KBM-7 (cell line): ENCODE data around the gene HRAS.
A peak's percentile ranks its signal among the peaks of the same experiment; 100 is the strongest.
"Not testable (repeated sequence)": the region's sequence is repeated elsewhere in the genome, so short reads cannot be mapped to it uniquely, and the experiment has no call there.

Experiments
- DNase-seq: peaks from one replicate; pipeline ENCODE4 v3.0.0-alpha.2; 2015
- in situ Hi-C: fragments of 300-500 bp; cut with MboI; formaldehyde crosslinking; loops from 2 replicates; pipeline ENCODE4 v1.14.3; 2020; ENCODE audit warnings: low sequenced_read_pairs, low pct_unique_long_range_greater_than_20kb, mixed read lengths

HRAS gene

DNA sequence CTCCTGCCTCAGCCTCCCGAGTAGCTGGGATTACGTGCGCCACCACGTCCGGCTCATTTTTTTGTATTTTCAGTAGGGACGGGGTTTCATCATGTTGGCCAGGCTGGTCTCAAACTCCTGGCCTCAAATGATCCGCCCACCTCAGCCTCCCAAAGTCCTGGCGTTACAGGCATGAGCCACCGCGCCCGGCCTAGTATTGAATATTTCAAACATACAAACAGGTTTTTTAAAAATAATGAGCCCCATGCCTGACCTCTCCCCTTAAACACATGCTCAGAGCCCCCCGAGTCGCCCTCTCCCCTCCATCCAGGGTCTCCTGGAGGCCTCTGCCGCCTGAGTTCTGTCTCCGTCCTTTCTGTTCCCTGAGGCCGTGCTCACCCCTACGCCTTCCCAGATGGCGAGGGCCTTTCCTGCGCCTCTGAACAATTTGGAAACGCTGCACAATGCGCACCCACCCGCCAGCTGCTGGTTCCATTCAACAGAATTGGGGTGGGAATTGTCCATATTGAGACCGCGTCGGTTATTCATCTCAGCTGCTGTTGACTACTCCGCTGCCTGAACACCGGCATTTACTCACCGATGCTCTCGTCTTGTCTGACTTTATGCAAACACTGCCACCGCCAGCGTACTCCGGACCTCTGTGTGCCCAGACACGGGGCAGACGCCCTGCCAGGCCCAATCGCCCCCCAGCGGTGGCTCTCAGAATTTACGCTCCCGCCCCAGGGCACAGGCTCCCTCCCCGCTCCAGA, 14.8 kb downstream of the HRAS start:
- in situ Hi-C loops: no loop called here
- DNase-seq: peak; percentile 34

DNA sequence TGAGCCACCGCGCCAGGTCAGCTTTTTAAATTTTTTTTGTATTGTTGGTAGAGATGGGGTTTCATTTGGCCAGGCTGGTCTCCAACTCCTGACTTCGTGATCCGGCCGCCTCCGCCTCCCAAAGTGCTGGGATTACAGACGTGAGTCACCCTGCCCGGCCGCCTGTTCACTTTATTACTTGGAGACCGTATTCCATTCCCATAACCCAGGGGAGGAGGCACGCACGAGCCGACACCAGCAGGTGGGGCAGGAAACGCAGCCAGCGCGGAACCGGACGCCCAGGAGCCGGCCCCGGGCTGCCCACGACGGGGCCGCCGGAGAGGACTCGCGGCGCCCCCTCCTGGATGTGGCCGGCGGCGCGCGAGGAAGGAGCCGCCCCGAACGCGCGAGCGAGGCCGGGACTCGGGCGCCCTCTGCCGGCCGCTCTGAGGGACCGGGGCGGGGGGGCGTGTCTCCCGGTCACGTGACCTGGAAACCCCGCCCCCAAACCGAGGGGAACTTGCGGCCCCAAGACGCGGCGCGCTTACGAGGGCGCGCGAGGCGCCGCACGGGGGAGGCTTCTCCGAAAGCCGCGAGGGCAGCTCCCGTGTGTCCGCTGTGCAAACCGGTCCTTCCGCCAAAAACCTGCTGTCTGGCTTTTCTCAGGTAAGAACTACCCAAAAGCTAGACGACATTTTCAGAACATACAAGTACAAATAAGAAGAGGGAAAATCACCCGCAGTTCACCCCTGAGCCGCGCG, 16.7 kb downstream of the HRAS start:
- DNase-seq: peak; percentile 97
- in situ Hi-C loops: no loop called here

DNA sequence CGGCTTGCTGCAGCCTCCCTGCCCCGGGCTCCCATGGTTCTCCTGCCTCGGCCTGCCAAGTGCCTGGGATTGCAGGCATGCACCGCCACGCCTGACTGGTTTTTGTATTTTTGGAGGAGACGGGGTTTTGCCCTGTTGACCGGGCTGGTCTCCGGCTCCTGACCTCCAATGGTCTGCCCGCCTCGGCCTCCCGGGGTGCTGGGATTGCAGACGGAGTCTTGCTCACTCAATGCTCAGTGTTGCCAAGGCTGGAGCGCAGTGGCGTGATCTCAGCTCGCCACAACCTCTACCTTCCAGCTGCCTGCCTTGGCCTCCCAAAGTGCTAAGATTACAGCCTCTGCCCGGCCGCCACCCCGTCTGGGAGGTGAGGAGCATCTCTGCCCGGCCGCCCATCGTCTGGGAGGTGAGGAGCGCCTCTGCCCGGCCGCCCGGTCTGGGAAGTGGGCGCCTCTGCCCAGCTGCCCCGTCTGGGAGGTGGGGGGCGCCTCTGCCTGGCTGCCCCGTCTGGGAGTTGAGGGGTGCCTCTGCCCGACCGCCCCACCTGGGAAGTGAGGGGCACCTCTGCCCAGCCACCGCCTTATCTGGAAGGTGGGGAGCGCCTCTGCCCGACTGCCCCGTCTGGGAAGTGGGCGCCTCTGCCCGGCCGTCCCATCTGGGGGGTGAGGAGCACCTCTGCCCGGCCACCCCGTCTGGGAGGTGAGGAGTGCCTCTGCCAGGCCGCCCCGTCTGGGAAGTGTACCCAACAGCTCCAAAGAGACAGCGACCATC, 18.3 kb downstream of the HRAS start:
- DNase-seq, in situ Hi-C loops: not testable (repeated sequence)

DNA sequence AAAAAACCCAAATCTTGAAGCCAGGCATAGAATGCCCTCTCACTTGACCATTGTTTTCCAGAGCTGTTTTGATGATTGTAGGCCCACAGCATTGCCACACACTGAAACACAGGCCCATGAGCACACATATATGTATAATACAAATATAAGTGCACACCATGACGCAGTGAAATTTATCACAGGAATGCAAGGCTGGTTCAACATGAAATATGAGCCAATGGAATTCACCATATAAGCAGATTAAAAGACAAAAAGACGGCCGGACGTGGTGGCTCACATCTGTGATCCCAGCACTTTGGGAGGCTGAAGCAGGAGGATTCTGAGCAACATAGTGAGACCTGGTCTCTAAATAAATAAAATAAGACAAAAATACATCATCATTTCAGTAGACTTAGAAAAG, 19.0 kb downstream of the HRAS start:
- DNase-seq: no peak
- in situ Hi-C loops: no loop called here

DNA sequence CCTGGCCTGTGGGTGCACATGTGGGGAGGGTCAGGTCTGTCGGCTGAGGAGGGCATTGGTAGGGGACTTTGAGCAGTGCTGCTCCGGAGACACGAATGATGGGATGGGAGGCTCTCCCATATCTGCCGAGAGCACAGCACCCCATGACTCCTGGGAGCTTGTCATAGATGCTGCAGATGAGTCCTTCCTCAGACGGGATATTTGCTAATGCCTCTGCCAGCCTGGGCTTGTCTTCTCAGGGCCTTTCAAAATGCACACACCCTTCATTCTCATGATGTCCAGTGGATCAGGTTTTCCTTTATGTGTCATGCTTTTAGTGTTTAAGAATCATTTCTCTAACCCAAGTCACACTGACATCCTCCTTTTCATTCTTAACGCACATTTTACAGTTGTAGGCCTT, 20.2 kb downstream of the HRAS start:
- in situ Hi-C loops: no loop called here
- no peak for DNase-seq

DNA sequence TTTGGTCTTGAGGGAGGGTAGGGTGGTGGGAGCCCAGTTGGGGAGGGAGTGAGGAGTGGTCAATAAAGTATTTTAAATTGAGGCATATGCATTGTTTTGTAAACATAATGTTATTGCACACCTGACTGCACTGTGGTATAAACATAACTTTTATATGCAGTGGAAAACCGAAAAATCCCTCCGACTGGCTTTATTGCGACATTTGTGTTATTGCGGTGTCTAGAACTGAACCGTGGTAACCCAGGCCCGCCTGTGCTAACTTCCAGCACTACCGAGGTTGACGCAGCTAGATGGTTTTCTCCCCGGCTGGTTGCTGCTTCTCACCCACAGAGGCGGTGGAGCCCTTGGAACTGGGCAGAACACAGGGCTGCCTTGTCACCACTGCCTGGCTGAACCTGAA, 20.8 kb downstream of the HRAS start:
- no peak for DNase-seq
- in situ Hi-C loops: no loop called here

DNA sequence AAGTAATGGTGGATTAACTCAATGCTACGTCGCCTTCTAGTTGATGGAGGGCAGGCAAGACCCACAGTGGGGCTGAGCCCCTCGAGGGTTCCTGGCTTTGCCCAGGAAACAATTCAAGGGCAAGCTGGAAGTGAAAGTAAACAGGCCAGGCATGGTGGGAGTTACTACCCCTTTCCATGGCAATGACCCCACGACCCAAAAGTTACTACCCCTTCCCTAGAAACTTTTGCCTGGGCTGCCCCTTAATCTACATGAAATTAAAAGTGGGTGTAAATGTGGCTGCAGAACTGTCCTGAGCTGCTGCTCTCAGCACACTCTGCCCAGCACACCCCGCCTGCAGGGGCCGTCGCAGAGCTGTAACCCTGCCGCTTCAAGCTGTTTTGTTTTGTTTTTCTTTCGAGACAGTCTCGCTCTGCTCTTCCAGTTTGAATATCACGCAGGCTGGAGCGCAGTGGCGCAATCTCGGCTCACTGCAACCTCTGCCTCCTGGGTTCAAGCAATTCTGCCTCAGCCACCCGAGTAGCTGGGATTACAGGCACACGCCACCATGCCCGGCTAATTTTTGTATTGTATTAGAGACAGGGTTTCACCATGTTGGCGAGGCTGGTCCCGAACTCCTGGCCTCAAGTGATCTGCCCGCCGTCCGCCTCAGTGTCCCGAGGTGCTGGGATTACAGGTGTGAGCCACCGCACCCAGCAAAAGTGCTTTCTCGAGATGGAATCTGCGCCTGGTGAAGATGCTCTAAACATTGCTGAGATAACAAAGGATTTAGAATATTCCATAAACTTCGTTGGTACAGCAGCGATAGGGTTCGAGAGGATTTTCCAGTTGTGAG, 22.4 kb downstream of the HRAS start:
- in situ Hi-C loops: no loop called here
- DNase-seq: no peak

DNA sequence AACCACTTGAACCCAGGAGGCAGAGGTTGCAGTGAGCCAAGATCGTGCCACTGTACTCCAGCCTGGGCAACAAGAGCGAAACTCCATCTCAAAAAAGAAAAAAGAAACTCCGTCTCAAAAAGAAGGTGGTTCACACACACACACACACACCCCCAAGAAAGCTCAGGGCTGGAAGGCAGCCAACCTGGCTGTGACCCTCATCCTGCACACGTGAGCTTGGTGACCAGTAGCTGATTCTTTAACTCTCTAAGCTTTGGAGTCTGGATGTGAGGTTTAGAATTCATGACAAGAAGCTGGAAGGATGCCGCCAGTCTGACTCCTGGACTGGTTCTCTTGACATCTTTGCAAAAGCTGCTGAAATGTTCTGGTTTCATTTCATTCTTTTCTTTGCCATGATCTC, 26.4 kb downstream of the HRAS start:
- no peak for DNase-seq
- in situ Hi-C loops: no loop called here

DNA sequence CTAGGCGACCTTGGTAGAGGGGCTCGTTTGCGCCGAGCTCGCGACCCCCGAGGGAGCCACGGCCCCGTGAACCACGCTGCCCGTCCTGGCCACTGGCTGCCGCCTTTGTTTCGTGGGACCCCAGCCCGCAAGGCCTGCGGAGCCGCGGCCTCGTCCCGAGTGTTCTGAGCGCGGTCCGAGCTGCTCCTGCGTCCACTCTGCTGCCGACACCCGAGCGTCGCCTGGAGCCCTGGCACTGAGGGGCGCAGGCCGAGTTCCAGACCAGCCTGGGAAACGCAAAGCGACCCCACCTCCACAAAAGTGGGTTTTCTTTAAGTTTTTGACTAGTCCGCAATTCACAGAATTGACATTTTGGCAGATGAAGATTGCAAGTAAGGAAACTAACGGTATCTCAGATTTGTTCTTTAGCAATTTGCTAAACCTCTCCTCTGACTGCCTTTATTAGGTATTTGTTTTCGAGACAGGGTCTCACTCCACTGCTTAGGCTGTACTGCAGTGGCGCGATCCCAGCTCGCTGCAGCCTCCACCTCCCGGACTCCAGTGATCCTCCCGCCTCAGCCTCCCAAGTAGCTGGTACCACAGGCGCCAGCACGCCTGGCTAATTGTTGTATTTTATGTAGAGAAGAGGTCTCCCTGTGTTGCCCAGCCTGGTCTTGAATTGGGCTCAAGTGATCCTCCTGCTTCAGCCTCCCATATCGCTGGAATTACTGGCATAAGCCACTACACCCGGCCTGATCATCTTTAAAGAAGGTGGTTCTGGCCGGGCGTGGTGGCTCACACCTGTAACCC, 27.5 kb downstream of the HRAS start:
- no peak for DNase-seq
- in situ Hi-C loops: no loop called here

DNA sequence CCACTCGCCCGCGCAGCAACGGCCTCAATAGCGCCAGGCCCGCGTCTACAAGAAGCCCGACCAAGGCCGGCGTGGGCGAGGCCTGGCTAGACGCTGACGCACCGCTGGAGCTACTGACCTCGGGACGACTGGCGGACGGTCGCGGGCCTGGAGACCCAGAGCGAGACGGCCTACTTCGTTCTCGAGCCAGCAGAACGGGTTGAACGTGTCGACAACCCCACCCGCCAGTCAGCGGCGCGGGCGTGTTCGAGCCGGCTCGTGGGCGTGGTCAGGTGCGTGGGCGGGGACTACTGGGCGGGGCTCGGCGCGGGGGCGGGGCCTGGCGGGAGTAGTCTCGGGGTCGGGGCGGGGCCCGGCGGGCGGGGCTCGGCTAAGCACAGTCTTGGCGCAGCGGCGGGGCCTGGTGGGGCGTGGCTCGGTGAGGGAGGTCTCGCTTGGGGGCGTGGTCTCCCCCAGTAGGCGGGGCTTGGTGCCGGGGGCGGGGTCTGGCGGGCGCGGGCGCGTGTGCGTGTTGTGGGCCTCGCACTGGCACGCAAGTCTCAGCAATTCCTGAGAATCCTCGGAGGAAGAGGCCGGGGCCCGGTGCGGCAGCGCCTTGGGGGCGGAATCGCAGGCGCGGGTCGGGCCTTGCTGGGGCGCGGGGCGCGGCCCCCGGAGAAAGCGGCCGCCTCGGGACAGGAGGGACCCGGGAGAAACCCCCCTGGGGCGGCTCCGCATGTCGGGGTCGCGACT, 28.2 kb downstream of the HRAS start, which contains the start of gene RNH1:
RNH1 (minus strand) TSS at position 248 of the 732 bp plus-strand sequence. CDS start 5,080 bp downstream, outside the sequence.
- in situ Hi-C loops: no loop called here
- DNase-seq: peak; percentile 75

DNA sequence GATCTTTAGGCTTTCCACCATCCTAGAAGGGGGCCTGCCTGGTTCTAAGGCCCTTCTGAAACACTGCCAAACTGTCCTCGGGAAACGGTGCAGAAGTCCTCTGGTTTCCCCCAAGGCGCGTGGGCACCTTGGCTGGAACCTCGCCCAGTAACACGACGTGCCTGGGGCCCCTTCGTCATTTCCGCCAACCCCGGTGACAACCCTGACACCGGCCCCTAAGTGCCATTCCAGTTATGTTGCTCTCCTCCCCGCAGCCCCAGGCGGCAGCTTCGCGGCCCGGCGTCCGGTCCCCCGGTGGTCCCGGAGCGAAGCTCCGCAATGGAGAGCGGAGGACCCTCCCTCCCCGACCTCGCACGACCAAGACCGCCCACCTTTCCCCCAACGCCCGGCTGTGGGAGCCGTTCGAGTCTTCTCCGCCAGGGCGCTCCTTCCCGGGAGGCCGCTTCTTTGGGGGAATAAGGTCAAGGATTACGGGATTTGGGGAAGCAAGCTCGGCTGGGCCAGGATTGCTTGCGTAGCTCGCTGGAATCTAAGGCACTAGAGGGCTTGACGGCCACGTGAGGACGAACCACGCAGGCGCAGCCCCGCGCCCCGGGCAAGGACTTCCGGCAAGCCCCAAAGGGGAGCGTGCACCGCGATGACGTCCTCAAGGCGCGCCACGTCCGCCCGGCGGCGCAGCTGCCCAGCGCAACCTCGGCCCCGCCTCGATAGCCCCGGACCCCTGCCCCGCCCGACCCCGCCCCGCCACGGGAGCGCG, 29.0 kb downstream of the HRAS start:
- in situ Hi-C loops: no loop called here
- peak; percentile 93 for DNase-seq

DNA sequence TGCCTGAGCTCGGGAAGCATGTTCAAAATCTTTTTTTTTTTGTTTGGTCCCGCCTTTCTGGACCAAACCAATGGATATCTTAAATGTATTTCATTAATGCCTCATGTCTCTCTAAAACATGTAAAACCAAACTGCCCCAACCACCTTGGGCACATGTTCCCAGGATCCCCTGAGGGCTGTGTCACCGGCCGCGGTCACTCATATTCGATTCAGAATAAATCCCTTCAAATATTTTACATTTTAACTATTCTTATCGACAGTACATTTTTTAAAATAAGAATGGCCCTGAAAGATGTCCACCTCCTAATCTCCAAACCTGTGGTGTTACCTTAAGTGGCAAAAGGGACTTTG, 30.4 kb downstream of the HRAS start:
- in situ Hi-C loops: no loop called here
- DNase-seq: no peak

DNA sequence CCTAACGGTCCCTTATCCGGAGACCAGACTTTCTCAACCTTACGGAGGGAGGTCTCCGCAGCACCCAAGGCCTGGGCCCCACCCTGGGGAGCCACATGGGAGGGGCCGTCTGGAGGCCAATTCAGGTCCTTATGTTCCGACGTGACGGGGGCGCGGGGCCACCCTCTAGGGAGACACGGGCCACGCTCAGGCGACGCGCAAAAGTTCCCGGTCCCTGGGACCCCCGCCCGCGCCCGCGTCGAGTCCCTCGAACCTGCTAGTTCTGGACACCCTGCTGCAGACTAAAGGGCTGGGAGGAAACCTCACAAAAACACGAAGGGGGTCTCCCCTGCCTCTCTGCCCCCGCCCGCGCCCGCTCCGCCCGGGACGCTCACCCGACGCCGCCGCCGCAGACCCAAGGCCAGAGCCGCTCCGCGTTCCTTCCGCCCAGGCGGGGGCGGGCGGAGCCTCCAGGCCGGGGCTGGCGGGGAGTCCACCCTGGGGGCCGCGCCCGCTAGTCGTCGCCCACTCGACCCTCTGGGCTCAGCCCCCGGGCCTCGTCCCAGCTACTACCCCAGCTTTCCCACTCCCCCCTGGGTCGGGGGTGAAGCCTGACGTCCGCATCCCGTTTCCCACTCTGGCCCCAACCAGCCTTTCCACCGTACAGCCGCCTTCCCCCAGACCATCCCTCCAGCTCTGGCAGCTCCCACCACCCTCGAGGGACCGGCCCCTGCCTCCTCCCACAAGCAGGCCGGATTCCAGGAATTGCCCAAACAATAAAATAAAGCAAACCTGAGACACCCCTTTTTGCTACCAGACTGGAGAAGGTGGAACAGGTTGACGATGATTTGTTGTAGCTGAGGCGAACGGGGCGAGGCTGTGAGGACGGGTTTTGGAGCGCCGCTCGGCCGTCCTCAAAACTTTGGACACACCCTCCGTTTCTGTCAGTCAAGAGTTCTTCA, 31.1 kb downstream of the HRAS start:
- in situ Hi-C loops: no loop called here
- DNase-seq: no peak

DNA sequence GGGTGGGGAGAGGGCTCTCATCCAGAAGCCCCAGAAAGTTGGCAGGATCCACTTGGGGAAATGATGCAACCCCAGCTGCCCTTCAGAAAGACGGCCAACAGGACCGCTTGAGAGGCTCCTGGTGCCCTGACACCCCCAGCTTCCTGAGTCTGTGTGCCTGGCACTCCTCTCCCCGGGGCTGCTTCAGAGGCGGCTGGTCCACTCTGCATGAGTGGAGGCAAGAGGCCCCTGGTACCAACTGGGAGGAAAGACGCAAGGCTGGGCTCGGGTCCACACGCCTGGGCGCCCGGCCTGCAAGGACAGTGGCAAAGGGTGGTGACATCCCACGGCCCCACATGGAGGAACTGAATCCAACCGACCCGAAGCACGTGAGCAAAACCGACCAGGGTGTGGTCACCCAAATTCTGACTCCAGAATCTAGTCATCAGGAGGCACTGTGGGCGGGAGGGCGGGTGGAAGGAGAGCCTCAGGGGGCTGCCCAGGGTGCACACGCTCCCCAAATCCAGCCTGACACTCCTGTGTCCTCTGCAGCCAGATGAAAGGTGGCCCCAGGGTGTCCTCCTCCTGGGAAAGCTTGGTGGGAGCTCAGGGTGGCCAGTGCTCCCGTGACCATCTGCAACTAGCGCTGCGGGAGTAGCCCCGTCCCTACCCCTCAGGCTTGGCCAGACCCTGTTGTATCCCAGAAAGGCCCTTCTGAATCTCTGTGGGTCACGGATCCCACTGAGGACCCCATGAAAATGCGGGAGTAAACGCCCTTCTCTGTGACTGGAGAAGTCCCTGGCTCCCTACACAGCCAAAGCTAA, 32.0 kb downstream of the HRAS start:
- in situ Hi-C loops: no loop called here
- no peak for DNase-seq
